ENCODE data around the gene PDE6B. TPM values are rescaled to one million over a fixed set of nuclear protein-coding genes. Genes with fewer than 3 reads are reported as not detected.

The PDE6B gene
- total and polyA plus RNA-seq, 2 experiments from 2014 or later: 3.4 to 5.0 TPM

DNA sequence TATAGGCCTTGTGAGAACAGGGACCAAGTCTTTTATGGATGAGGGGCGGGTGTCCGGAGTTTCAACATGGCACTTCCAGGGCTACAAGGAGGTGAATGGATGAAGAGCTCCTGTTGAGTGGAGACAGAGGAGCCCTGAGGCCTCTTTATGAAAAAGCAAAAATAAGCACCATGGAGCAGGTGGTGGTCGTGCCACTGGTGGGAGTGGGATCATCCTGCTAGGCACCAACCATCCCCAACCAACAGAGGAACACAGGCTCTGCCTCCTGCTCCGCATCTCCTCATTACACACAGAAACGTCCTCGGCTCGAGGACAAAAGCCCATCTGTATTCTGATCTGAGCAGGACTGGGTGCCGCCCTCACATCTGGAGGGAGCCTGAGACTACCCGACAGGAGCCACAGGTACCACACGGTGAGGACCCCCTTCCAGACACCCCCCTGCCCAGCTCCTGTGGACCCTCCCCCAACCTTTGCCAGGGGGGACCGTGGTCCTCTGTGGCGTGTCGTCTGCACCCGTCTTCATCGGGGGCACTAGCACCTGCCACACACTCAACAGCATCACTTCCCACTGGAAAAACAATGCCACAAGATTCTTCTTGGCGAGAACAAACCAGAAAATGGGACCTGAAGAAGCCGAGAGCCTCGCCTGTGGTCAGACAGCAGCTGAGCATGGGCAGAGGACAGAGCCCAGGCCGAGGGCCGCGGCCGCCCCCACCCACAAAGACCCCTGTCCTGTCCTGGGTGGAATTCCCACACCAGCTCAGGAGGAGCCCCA is 3.9 kb upstream of the PDE6B start:
- DNase-seq (ENCODE audit: low spot score) (no peak), ATAC-seq (no peak)
- H4K20me1 ChIP-seq (replicated peaks; ENCODE audit: insufficient read depth): no peaks in the 10 kb centered on the region
- no peak overlapping the region for H3K4me3 Mint-ChIP-seq
- H3F3A ChIP-seq (replicated peaks; ENCODE audit: low read depth): no peaks in the 10 kb centered on the region
- peaks cover 10% of the 10 kb centered on the region for H3K4me1 Mint-ChIP-seq
- H3K4me3 ChIP-seq: no peak overlapping the region
- H3K4me1 ChIP-seq (ENCODE audit: insufficient read depth): no peaks in the 10 kb centered on the region; the same call in 1 of the 2 replicates
- TF ChIP-seq NANOG (IDR thresholded peaks at IDR 0.05; ENCODE audit: borderline replicate concordance) (no peak), EZH2phosphoT487 (IDR thresholded peaks at IDR 0.05; ENCODE audit: unreplicated experiment) (no peak), EZH2 (IDR thresholded peaks at IDR 0.05; ENCODE audit: low read depth, unreplicated experiment) (no peak), JUNB (IDR thresholded peaks at IDR 0.05; ENCODE audit: unreplicated experiment) (no peak), ETS1 (IDR thresholded peaks at IDR 0.05) (no peak)
- TF ChIP-seq, protein P1, sequence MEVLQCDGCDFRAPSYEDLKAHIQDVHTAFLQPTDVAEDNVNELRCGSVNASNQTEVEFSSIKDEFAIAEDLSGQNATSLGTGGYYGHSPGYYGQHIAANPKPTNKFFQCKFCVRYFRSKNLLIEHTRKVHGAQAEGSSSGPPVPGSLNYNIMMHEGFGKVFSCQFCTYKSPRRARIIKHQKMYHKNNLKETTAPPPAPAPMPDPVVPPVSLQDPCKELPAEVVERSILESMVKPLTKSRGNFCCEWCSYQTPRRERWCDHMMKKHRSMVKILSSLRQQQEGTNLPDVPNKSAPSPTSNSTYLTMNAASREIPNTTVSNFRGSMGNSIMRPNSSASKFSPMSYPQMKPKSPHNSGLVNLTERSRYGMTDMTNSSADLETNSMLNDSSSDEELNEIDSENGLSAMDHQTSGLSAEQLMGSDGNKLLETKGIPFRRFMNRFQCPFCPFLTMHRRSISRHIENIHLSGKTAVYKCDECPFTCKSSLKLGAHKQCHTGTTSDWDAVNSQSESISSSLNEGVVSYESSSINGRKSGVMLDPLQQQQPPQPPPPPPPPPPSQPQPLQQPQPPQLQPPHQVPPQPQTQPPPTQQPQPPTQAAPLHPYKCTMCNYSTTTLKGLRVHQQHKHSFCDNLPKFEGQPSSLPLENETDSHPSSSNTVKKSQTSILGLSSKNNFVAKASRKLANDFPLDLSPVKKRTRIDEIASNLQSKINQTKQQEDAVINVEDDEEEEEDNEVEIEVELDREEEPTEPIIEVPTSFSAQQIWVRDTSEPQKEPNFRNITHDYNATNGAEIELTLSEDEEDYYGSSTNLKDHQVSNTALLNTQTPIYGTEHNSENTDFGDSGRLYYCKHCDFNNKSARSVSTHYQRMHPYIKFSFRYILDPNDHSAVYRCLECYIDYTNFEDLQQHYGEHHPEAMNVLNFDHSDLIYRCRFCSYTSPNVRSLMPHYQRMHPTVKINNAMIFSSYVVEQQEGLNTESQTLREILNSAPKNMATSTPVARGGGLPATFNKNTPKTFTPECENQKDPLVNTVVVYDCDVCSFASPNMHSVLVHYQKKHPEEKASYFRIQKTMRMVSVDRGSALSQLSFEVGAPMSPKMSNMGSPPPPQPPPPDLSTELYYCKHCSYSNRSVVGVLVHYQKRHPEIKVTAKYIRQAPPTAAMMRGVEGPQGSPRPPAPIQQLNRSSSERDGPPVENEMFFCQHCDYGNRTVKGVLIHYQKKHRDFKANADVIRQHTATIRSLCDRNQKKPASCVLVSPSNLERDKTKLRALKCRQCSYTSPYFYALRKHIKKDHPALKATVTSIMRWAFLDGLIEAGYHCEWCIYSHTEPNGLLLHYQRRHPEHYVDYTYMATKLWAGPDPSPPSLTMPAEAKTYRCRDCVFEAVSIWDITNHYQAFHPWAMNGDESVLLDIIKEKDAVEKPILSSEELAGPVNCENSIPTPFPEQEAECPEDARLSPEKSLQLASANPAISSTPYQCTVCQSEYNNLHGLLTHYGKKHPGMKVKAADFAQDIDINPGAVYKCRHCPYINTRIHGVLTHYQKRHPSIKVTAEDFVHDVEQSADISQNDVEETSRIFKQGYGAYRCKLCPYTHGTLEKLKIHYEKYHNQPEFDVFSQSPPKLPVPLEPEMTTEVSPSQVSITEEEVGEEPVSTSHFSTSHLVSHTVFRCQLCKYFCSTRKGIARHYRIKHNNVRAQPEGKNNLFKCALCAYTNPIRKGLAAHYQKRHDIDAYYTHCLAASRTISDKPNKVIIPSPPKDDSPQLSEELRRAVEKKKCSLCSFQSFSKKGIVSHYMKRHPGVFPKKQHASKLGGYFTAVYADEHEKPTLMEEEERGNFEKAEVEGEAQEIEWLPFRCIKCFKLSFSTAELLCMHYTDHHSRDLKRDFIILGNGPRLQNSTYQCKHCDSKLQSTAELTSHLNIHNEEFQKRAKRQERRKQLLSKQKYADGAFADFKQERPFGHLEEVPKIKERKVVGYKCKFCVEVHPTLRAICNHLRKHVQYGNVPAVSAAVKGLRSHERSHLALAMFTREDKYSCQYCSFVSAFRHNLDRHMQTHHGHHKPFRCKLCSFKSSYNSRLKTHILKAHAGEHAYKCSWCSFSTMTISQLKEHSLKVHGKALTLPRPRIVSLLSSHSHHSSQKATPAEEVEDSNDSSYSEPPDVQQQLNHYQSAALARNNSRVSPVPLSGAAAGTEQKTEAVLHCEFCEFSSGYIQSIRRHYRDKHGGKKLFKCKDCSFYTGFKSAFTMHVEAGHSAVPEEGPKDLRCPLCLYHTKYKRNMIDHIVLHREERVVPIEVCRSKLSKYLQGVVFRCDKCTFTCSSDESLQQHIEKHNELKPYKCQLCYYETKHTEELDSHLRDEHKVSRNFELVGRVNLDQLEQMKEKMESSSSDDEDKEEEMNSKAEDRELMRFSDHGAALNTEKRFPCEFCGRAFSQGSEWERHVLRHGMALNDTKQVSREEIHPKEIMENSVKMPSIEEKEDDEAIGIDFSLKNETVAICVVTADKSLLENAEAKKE (CRISPR knock-in tag; IDR thresholded peaks at IDR 0.05): no peak
- no peaks in the 10 kb centered on the region for H3K9me2 ChIP-seq (ENCODE audit: insufficient read depth)
- H3K79me2 ChIP-seq (replicated peaks; ENCODE audit: insufficient read depth): no peaks in the 10 kb centered on the region
- H3K27ac Mint-ChIP-seq: no peak overlapping the region
- H3K27me3 ChIP-seq (ENCODE audit: insufficient read depth): no peaks in the 10 kb centered on the region
- no peak overlapping the region for H2AFZ ChIP-seq
- H3K9me3 Mint-ChIP-seq: no peaks in the 10 kb centered on the region
- H3K27me3 Mint-ChIP-seq (ENCODE audit: insufficient read depth, low read depth, poor library complexity): peaks cover 6% of the 10 kb centered on the region
- no peak overlapping the region for H3K27ac ChIP-seq (ENCODE audit: low read depth)
- no peaks in the 10 kb centered on the region for H3K36me3 Mint-ChIP-seq (ENCODE audit: low read depth)
- H3K4me2 ChIP-seq: no peak overlapping the region
- no peaks in the 10 kb centered on the region for H3K36me3 ChIP-seq (ENCODE audit: insufficient read depth)

Measured in GM23338 (cell line).